HG03439 (cell line): ENCODE results near the gene TGM1.

ENCODE experiments used
- ATAC-seq: cut with Tn5 transposase; IDR thresholded peaks from one replicate; pipeline ENCODE4 v1.9.1; 2021; ENCODE audit warnings: mild to moderate bottlenecking, moderate library complexity; ENCODE audit not compliant: unreplicated experiment

TGM1 gene

DNA sequence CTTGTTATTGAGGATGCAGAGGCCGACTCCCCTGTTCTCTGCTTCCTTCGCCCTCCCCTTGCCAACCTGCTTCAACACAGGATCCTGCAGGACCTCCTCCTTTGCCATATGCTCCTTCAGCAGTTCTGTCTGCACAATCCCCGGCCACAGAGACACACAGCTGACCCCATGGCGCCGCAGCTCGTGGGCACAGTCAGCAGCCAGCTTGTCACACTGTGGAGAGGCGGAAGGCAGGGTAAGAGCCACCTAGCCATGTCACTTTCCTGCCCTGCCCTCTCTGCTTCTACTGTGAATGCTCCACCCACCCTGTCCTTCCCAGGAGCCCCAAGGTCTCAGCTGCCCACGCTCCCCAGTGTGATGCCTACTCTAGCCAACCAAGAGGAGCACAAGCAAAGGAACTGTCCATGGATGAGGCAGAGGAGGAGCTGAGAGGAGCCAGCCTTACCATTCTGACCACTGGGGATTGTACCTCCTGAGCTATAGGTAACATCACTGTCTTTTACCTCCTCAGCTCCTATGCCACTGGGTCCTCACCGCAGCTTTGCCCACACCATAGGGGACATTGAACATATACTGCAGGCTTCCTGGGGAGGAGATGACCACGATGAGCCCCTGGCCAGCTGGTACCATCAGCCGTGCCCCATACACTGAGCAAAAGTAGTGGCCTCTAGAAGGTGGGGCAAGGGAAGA, 29.3 kb upstream of the TGM1 start:
- no peak for ATAC-seq

GRCh38 chr14:24291446-24292117, 28.6 kb upstream of the TGM1 start:
- ATAC-seq: no peak

DNA sequence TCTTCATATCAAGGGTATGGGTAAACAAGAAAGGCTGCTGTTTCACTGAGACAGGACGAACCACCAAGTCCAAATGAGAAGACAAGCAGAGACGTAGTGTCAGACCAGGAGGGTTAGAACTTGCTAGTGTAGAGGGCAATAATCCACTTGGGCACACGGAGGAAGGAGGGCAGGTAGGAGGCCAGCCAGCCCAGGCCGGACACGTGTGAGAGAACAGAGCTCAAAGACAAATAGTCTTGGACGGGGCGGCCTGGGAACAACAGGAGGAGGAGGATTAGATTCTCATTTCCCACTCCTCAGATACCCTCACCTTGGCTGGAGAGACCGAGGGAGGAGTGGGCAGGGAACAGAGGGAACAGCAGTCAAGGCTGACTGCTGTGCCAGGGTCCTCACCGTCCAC, 27.8 kb upstream of the TGM1 start:
- no peak for ATAC-seq

DNA sequence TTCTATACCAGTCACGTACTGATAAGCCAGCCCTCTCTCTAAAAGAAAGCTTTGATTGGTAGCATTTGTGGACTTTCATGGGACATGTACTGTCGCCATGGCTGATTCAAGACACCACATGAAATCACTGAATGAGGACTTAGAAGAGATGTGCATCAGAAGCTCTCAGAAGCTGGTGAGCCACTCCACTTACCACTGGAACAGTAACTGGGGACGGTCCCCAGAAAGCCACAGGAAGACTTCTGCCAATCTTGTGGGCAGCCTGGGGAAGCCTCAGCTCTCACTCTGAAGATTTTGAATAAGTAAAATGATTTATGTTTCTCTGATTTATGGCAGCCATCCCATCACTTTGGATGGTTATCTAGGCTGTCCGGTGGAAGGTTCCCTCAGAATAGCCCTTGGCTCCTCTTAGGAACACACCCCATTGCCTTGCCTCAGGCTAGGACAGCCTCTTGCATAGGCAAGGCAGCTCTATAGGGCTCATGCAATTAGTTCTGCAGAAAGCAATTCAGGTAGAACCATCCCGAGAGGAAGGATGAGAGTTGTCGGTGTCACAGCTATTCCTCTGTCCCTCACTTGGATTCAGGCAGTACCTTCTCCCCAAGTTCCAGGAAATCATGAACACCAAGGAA, 26.8 kb upstream of the TGM1 start:
- no peak for ATAC-seq

- no peak for ATAC-seq
Observed at GRCh38 chr14:24286996-24287395, 24.0 kb upstream of the TGM1 start.

GRCh38 chr14:24285351-24285750, 22.4 kb upstream of the TGM1 start:
- no peak for ATAC-seq

GRCh38 chr14:24284501-24285035, 21.6 kb upstream of the TGM1 start:
- ATAC-seq: no peak

GRCh38 chr14:24283796-24284460, 21.0 kb upstream of the TGM1 start:
- no peak for ATAC-seq

DNA sequence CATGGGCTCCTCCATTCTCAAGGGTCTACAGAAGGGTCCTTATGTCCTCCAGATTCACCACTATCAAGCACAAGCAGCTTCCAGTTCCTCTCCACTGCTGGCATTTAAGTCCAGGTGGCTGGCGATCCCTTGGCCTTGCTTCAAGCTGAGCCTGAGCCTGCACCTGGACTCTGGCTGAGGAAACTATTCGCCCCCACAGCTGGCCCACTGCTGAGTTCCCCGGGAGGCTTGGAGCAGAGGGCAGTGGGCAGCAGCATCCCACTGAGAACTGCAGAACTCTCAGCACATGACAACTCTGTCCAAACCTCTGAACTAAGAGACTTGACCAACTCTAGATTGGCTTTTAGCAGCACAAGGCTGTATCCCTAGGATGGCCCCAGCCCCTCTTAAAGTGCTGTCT, 19.8 kb upstream of the TGM1 start:
- no peak for ATAC-seq

GRCh38 chr14:24281636-24282035, 18.7 kb upstream of the TGM1 start:
- ATAC-seq: no peak

DNA sequence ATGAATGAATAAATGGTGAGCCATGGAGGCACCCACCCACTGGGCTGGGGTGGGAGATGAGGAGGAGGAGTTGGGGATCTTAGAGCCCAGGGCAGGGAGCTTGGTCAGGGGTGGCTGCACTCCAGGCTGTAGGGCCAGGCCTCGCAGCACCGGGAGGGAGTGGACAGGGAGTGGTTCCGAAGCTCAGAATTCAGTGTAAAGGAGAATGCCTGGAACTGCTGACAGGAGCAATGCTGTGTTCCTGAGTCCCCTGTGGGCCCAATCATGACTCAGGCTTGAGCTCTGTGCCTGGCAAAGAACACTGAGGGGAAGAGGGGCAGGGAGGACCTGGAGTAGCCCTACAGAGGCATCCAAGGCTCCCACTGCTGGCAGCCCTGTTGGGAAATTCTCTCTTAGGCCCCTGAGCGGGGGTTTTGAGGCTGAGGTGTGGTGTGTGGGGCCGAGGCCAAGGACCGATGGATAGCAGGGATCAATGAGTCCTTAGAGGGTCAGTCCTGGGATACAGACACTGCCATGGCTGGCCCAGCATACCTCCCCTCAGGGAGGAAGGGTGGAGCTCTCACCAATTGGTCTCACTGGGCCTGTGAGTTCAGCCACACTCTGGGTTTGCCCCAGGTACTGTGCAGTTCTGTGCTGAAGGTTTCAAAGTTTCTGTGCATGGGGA, 18.0 kb upstream of the TGM1 start:
- no peak for ATAC-seq

- peak; percentile 54 for ATAC-seq
Observed at GRCh38 chr14:24279301-24280186, 16.6 kb upstream of the TGM1 start.

GRCh38 chr14:24278424-24278823, 15.4 kb upstream of the TGM1 start:
- no peak for ATAC-seq

DNA sequence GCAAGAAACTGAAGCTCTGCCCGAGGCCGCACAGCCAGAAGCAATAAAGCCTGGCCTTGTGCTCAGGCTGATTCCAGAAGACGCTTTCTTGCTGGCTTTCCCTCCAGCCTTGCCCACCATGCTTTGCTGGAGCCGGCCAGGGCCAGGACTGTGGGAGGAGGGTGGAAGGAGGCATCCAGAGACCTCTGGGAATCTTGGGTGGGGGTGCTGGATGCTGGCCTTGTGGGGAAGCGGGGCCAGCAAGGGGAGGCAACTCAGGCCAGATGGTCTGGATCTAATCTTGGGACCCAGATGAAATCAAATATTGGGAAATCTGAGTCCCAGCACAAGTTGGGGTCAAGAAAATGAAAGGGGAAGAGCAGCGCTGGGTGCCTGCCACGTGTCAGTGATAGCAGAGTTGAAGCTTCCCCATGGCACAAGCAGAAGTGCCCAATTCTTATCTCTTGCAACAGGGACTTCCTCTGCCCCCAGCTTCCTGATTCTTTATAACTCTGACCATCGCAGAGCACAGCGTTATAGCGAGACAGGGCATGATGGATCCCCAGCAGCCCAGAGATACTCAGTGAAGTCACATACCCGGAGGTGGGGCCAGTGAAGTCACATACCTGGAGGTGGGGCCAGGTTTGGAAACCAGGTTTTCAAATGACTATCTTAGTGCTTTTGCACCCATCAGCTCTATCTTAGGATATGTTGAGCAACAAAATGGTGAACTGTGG, 14.8 kb upstream of the TGM1 start:
- no peak for ATAC-seq

DNA sequence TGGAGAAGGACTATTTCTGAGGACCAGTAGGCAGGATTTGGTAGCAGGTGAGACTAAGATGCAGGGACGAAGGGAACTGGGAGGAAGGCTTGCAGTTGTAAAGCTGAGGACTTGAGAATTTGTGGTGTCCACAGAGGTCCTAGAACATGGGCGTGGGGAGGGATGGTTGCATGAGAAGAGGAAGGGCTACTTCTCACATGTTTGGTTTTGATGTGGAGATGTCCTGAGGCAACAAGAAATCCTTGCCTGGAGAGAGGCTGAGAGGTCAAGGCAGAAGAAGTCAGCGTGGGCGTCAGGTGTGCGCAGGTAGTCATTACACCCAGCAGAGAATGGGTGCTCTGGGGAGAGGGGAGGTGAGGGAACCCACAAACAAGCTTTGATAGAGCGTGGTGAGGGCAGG, 14.1 kb upstream of the TGM1 start:
- no peak for ATAC-seq

- ATAC-seq: peak; percentile 49
Observed at GRCh38 chr14:24274101-24274543, 11.1 kb upstream of the TGM1 start.

DNA sequence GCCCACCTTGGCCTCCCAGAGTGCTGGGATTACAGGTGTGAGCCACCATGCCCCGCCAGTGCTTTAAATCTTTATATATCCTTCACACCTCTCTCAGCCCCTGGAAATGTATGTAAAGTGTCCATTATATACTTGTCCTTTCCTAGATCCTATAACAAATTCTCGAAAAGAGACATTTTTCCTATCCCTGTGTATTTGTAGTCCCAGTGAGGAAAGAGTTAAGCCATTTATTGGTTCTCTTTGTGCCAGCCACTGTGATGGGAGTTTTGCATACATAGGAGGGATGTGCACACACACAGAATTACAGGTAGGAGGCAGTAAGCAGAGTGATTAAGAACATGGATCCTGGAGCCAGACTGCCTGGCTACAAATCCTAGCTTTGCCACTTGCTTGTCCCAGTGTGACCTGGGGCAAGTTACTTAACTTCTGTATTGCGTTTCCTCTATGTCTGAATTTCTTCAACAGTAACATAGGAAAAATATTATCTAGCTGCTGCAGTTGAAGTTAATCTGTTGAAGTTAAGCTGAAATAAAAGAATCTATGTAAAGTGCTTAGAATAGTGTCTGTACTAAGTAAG, 10.5 kb upstream of the TGM1 start:
- no peak for ATAC-seq

DNA sequence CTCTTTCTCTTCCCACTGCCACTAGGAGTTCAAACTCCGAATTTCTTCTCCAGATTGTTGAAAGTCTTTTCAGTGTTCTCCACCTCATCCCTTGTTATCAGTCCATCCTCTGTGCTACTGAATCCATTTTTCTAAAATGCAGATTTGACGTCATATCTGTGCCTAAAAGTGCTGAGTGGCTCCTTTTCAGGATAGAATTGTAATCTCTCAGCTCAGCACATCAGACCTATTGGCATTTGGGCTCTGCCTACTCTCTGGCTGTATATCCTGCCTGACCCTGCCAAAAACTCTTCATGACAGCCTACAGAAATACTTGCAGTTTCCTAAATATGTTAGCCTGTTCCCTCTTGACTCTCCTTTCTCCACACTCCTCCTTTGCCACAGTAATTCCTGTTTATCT, 9.5 kb upstream of the TGM1 start:
- no peak for ATAC-seq

DNA sequence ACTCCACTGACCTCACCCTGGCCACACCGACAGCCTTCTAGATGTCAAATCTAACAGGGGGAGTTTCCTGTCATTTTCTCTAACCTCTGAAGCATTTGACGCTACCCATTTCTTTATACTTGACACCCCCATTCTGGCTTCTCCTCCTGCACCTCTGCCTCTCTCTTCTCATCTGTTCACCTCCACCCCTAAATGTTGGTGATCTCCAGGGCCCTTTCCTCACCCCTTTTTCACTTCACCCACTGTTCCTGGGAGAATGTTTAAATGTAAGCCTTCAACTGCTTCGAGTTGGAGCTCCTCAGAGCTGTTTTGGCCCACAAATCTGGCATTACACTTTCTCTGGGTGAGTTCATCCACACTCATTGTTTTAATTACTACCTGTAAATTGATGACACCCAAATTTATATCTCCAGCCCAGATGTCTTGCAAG, 8.9 kb upstream of the TGM1 start:
- ATAC-seq: no peak
